Activated T-cell treated with anti-CD3 and anti-CD28 coated beads for 24 hours (primary cell): Measurements from ENCODE around the gene C20orf141.
"Not testable (repeated sequence)": the region's sequence is repeated elsewhere in the genome, so short reads cannot be mapped to it uniquely, and the experiment has no call there.

ENCODE experiments used
- DNase-seq: peaks from one replicate; pipeline ENCODE4 v3.0.0-alpha.2; 2020; ENCODE audit warnings: low read depth

The C20orf141 gene

GRCh38 chr20:2820896-2821869 lies 6.4 kb downstream of the C20orf141 start:
- no peak for DNase-seq

GRCh38 chr20:2822073-2822472 lies 7.3 kb downstream of the C20orf141 start:
- peak; percentile 18 for DNase-seq

- DNase-seq = no peak
Measured at GRCh38 chr20:2825761-2826160, 11.0 kb downstream of the C20orf141 start.

GRCh38 chr20:2826655-2827054 lies 11.9 kb downstream of the C20orf141 start:
- DNase-seq = no peak

- DNase-seq = no peak
Measured at GRCh38 chr20:2829376-2829775, 14.6 kb downstream of the C20orf141 start.

GRCh38 chr20:2831206-2831605 lies 16.4 kb downstream of the C20orf141 start:
- DNase-seq = not testable (repeated sequence)

GRCh38 chr20:2833761-2834160 lies 19.0 kb downstream of the C20orf141 start:
- no peak for DNase-seq

GRCh38 chr20:2834401-2835110 lies 19.8 kb downstream of the C20orf141 start:
- no peak for DNase-seq

GRCh38 chr20:2835331-2835796 lies 20.6 kb downstream of the C20orf141 start:
- DNase-seq = no peak

GRCh38 chr20:2836035-2836434 lies 21.2 kb downstream of the C20orf141 start:
- no peak for DNase-seq

GRCh38 chr20:2837221-2837960 lies 22.6 kb downstream of the C20orf141 start:
- DNase-seq = no peak

GRCh38 chr20:2838170-2838797 lies 23.5 kb downstream of the C20orf141 start:
- DNase-seq = no peak

GRCh38 chr20:2838847-2839671 lies 24.3 kb downstream of the C20orf141 start:
- DNase-seq = no peak

GRCh38 chr20:2839732-2840137 lies 24.9 kb downstream of the C20orf141 start:
- DNase-seq = no peak

- DNase-seq = peak; percentile 88
Measured at GRCh38 chr20:2840138-2840966, 25.6 kb downstream of the C20orf141 start, which contains the start of the genes PCED1A and VPS16. Gene PCED1A (minus strand): TSS chr20:2840655. CDS start chr20:2839912, 743 bp downstream. Gene VPS16 (plus strand): TSS chr20:2840745. CDS start chr20:2840775, 30 bp downstream.

GRCh38 chr20:2840967-2841531 lies 26.3 kb downstream of the C20orf141 start:
- peak; percentile 26 for DNase-seq

GRCh38 chr20:2845607-2846006 lies 30.8 kb downstream of the C20orf141 start:
- DNase-seq = no peak

GRCh38 chr20:2846698-2847097 lies 31.9 kb downstream of the C20orf141 start:
- DNase-seq = no peak

GRCh38 chr20:2847802-2848201 lies 33.0 kb downstream of the C20orf141 start:
- no peak for DNase-seq
